Medulla oblongata (tissue), 1 donor: Measurements from ENCODE around the gene LTBP4.

Source experiments
- DNase-seq: peaks from one replicate; pipeline ENCODE4 v3.0.0-alpha.2; 2015; ENCODE audit errors: extremely low spot score

The LTBP4 gene

GRCh38 chr19:40662925-40663694 is 61.9 kb downstream of the LTBP4 start:
- DNase-seq: peak; percentile 87

GRCh38 chr19:40663695-40664692 is 62.8 kb downstream of the LTBP4 start:
- DNase-seq: no peak

- no peak for DNase-seq
Measured at GRCh38 chr19:40666803-40667438, 65.8 kb downstream of the LTBP4 start.

- DNase-seq: no peak
Measured at GRCh38 chr19:40667602-40668001, 66.4 kb downstream of the LTBP4 start.

- DNase-seq: no peak
Measured at GRCh38 chr19:40668991-40669614, 67.9 kb downstream of the LTBP4 start.

GRCh38 chr19:40671404-40671803 is 70.2 kb downstream of the LTBP4 start:
- DNase-seq: no peak

GRCh38 chr19:40672038-40672437 is 70.9 kb downstream of the LTBP4 start:
- DNase-seq: no peak

GRCh38 chr19:40672573-40673299 is 71.6 kb downstream of the LTBP4 start:
- no peak for DNase-seq

GRCh38 chr19:40673397-40673796 is 72.2 kb downstream of the LTBP4 start:
- no peak for DNase-seq

GRCh38 chr19:40674291-40674690 is 73.1 kb downstream of the LTBP4 start:
- no peak for DNase-seq

- no peak for DNase-seq
Measured at GRCh38 chr19:40677156-40677555, 76.0 kb downstream of the LTBP4 start.
